A549 (cell line): Measurements from ENCODE around the gene KCNH4. TPM values are rescaled to one million over a fixed set of nuclear protein-coding genes. Genes with fewer than 3 reads are reported as not detected.

ENCODE experiments used
- ATAC-seq, 2 experiments: fragments of 200-7000 bp in 1 of 2; fragments of >200 bp in 1 of 2; cut with Nextera tagmentation in 1 of 2; cut with Tn5 transposase in 1 of 2; 3 replicates each; pipeline versions ENCODE4 v1.8.0 to v1.9.1; 2018 to 2020; ENCODE audit warnings: mild to moderate bottlenecking in 1 of 2, moderate library complexity in 1 of 2
- CTCF ChIA-PET: fragments of 300-600 bp; sonication (Branson Sonifier 250); formaldehyde crosslinking; extraction: SDS; loops from one replicate; lab custom pipeline; 2021; ENCODE audit warnings: antibody characterized with exemption, inconsistent platforms; lab: Yijun Ruan, JAX
- POLR2A ChIA-PET: fragments of 350-600 bp; formaldehyde crosslinking; extraction: SDS; loops from one replicate; lab custom pipeline; 2021; ENCODE audit warnings: antibody characterized with exemption, inconsistent platforms; lab: Yijun Ruan, JAX
- DNase-seq, 2 experiments: peaks; one replicate each; pipeline versions ENCODE4 v3.0.0 to v3.0.0-alpha.2; 2011 to 2016; ENCODE audit warnings: low read depth in 1 of 2, low spot score in 1 of 2
- FAIRE-seq: peaks from 2 replicates; lab custom pipeline; 2011; peaks lifted over from hg19 to GRCh38; lab: Jason Lieb, UNC
- H3K27ac ChIP-seq, 2 experiments: fragments of >200 bp; sonication (Bioruptor Twin); formaldehyde crosslinking; 3 replicates each; pipeline ENCODE4 v1.5.1; 2016 to 2017
- H3K4me1 ChIP-seq: fragments of >200 bp; sonication (Bioruptor Twin); formaldehyde crosslinking; 3 replicates; pipeline ENCODE4 v1.6.1; 2016
- H3K4me2 ChIP-seq: fragments of >200 bp; sonication (Bioruptor Twin); formaldehyde crosslinking; 3 replicates; pipeline ENCODE4 v1.6.1; 2016
- H3K4me3 ChIP-seq: fragments of >200 bp; sonication (Bioruptor Twin); formaldehyde crosslinking; 3 replicates; pipeline ENCODE4 v1.5.1; 2016
- H3K9me3 ChIP-seq: fragments of >200 bp; sonication (Bioruptor Twin); formaldehyde crosslinking; 3 replicates; pipeline ENCODE4 v1.6.1; 2016
- ATOH8 ChIP-seq: fragments of 250-450 bp; sonication (Bioruptor Pico); IDR thresholded peaks from 2 replicates; pipeline ENCODE4 v1.5.0; 2020; ENCODE audit warnings: low read depth, mild to moderate bottlenecking, moderate library complexity
- CHD2 ChIP-seq: fragments of 150-350 bp; IDR thresholded peaks from 2 replicates; pipeline ENCODE4 v1.6.1; 2014; ENCODE audit warnings: low read length; ENCODE audit not compliant: partially characterized antibody
- EHF ChIP-seq: fragments of 250-450 bp; sonication (Bioruptor Pico); IDR thresholded peaks from 2 replicates; pipeline ENCODE4 v1.5.0; 2020; ENCODE audit warnings: mild to moderate bottlenecking
- EHMT2 ChIP-seq: fragments of 200-600 bp; sonication (generic); IDR thresholded peaks from 2 replicates; pipeline ENCODE4 v1.6.1; 2016; ENCODE audit warnings: antibody characterized with exemption, low read depth, mild to moderate bottlenecking, moderate library complexity
- EP300 ChIP-seq, 2 experiments: fragments of >200 bp; sonication (Bioruptor Twin); formaldehyde crosslinking; IDR thresholded peaks; 2 replicates in 1 of 2; 3 replicates in 1 of 2; pipeline ENCODE4 v1.6.1; 2016 to 2017
- ESRRA ChIP-seq: fragments of 150-350 bp; IDR thresholded peaks from 2 replicates; pipeline ENCODE4 v1.6.1; 2014; ENCODE audit warnings: mild to moderate bottlenecking, low read length, borderline replicate concordance
- FOSB ChIP-seq: fragments of 250-450 bp; sonication (Bioruptor Pico); IDR thresholded peaks from 2 replicates; pipeline ENCODE4 v1.5.0; 2020; ENCODE audit warnings: mild to moderate bottlenecking, moderate library complexity
- FOXS1 ChIP-seq: fragments of 250-450 bp; sonication (Bioruptor Pico); IDR thresholded peaks from 2 replicates; pipeline ENCODE4 v1.5.0; 2020; ENCODE audit warnings: mild to moderate bottlenecking, moderate library complexity
- GATA3 ChIP-seq: IDR thresholded peaks from 2 replicates; pipeline ENCODE4 v1.6.1; 2012; ENCODE audit warnings: borderline replicate concordance
- HDAC2 ChIP-seq: fragments of 200-600 bp; sonication (generic); IDR thresholded peaks from 2 replicates; pipeline ENCODE4 v1.6.1; 2016
- HMGXB4 ChIP-seq: fragments of 250-450 bp; sonication (Bioruptor Pico); IDR thresholded peaks from 2 replicates; pipeline ENCODE4 v1.5.0; 2021; ENCODE audit warnings: mild to moderate bottlenecking, moderate library complexity, borderline replicate concordance
- HOXB13 ChIP-seq: fragments of 250-450 bp; sonication (Bioruptor Pico); IDR thresholded peaks from 2 replicates; pipeline ENCODE4 v1.5.0; 2020; ENCODE audit warnings: low read depth, mild to moderate bottlenecking, moderate library complexity
- HOXB5 ChIP-seq: fragments of 250-450 bp; sonication (Bioruptor Pico); IDR thresholded peaks from 2 replicates; pipeline ENCODE4 v1.5.0; 2020; ENCODE audit warnings: mild to moderate bottlenecking, moderate library complexity
- JUN ChIP-seq, 2 experiments: fragments of >200 bp; sonication (Bioruptor Twin); formaldehyde crosslinking; IDR thresholded peaks; 2 replicates in 1 of 2; 3 replicates in 1 of 2; pipeline ENCODE4 v1.6.1; 2016 to 2017
- KDM5A ChIP-seq: fragments of 200-600 bp; sonication (generic); IDR thresholded peaks from 2 replicates; pipeline ENCODE4 v1.6.1; 2016; ENCODE audit warnings: antibody characterized with exemption, mild to moderate bottlenecking
- MYC ChIP-seq: IDR thresholded peaks from 2 replicates; pipeline ENCODE4 v1.6.1; 2012; ENCODE audit warnings: mild to moderate bottlenecking, inconsistent platforms, low read length, improper control_type of control experiment, borderline replicate concordance
- NFE2L2 ChIP-seq: fragments of 150-350 bp; conservative IDR thresholded peaks from 2 replicates; pipeline ENCODE4 v1.6.1; 2014; ENCODE audit warnings: low read length
- NPAS2 ChIP-seq: fragments of 250-450 bp; sonication (Bioruptor Pico); IDR thresholded peaks from 2 replicates; pipeline ENCODE4 v1.8.0; 2022; ENCODE audit warnings: mild to moderate bottlenecking, moderate library complexity, borderline replicate concordance
- NR3C1 ChIP-seq: fragments of >200 bp; sonication (Bioruptor Twin); formaldehyde crosslinking; IDR thresholded peaks from 3 replicates; pipeline ENCODE4 v1.6.1; 2017
- PBX3 ChIP-seq: IDR thresholded peaks from 2 replicates; pipeline ENCODE4 v1.6.1; 2012
- PHF8 ChIP-seq: fragments of 200-600 bp; sonication (generic); IDR thresholded peaks from 2 replicates; pipeline ENCODE4 v1.6.1; 2016; ENCODE audit warnings: low read depth, mild to moderate bottlenecking, antibody characterized with exemption, moderate library complexity, borderline replicate concordance
- RARB ChIP-seq: fragments of 250-450 bp; sonication (Bioruptor Pico); IDR thresholded peaks from 2 replicates; pipeline ENCODE4 v1.8.0; 2021; ENCODE audit warnings: mild to moderate bottlenecking, moderate library complexity
- SMC3 ChIP-seq: fragments of >200 bp; sonication (Bioruptor Twin); formaldehyde crosslinking; IDR thresholded peaks from 3 replicates; pipeline ENCODE4 v1.6.1; 2018; ENCODE audit warnings: inconsistent platforms
- TFCP2L1 ChIP-seq: fragments of 250-450 bp; sonication (Bioruptor Pico); IDR thresholded peaks from 2 replicates; pipeline ENCODE4 v1.5.0; 2021; ENCODE audit warnings: mild to moderate bottlenecking
- ZC3H11A ChIP-seq: fragments of 450-650 bp; IDR thresholded peaks from 2 replicates; pipeline ENCODE4 v1.6.1; 2014; ENCODE audit warnings: antibody characterized with exemption, mild to moderate bottlenecking
- ZFP36 ChIP-seq: fragments of 450-650 bp; IDR thresholded peaks from 2 replicates; pipeline ENCODE4 v1.6.1; 2014; ENCODE audit warnings: borderline replicate concordance; ENCODE audit not compliant: partially characterized antibody
- ZSCAN20 ChIP-seq: fragments of 250-450 bp; sonication (Bioruptor Pico); IDR thresholded peaks from 2 replicates; pipeline ENCODE4 v1.8.0; 2022; ENCODE audit warnings: mild to moderate bottlenecking, moderate library complexity
- WGBS: methylation state at CpG from one replicate; pipeline ENCODE4 v1.1.6; 2017; ENCODE audit errors: missing lambda C conversion rate; 5-methylcytosine and 5-hydroxymethylcytosine counted together
- polyA minus RNA-seq: library from RNA; depleted of rRNA, polyadenylated mRNA; stranded (reverse); fragments of >200 nt; gene quantifications from 2 replicates; pipeline ENCODE4 v1.2.3, GENCODE V29; 2011; rRNA and poly(A)+ RNA removed
- polyA plus RNA-seq, 4 experiments: library from polyadenylated mRNA; depleted of rRNA in 3 of 4; stranded (reverse); fragments of >200 nt; fragmentation: RNase III in 1 of 4; extraction: RNeasy Plus Mini Kit Qiagen cat#74134 plus additional on column Dnase treatment in 1 of 4; gene quantifications; 2 replicates in 3 of 4; 3 replicates in 1 of 4; pipeline ENCODE4 v1.2.3, GENCODE V29; 2011 to 2017
- TF ChIP-seq, protein P1 (sequence below): IDR thresholded peaks from 2 replicates; pipeline ENCODE4 v1.6.1; 2012
- TF ChIP-seq, protein P2 (sequence below): fragments of >200 bp; sonication (Bioruptor Twin); formaldehyde crosslinking; IDR thresholded peaks from 3 replicates; pipeline ENCODE4 v1.5.1; 2016
- TF ChIP-seq, protein P3 (sequence below): IDR thresholded peaks from 2 replicates; pipeline ENCODE4 v1.6.1; 2012; ENCODE audit warnings: low read depth, borderline replicate concordance
- TF ChIP-seq, protein P4 (sequence below): fragments of >200 bp; sonication (Bioruptor Twin); formaldehyde crosslinking; IDR thresholded peaks from 3 replicates; pipeline ENCODE4 v1.6.1; 2016

Gene KCNH4
- 0.24 and 0.25 TPM in 2 replicates for polyA plus RNA-seq (2011; rRNA removed)
- polyA plus RNA-seq (2012; cell fraction: cytosol; rRNA removed): 0.65 and 0.91 TPM in 2 replicates
- 2.0 TPM in 2 replicates for polyA plus RNA-seq (2012; cell fraction: nucleus; rRNA removed)
- 0.37 to 0.40 TPM (median 0.39 TPM) in 3 replicates for polyA plus RNA-seq (2017; fragmentation: RNase III; extraction: RNeasy Plus Mini Kit Qiagen cat#74134 plus additional on column Dnase treatment)
- polyA minus RNA-seq: 0.68 and 0.74 TPM in 2 replicates

GRCh38 chr17:42180922-42181850, at the start of gene KCNH4:
Gene KCNH4 (minus strand): TSS chr17:42181142. CDS start chr17:42180945, 197 bp downstream.
- 15% methylated on average over 40 of the region's 60 CpGs for WGBS
- Histone ChIP-seq H3K9me3 (no peaks in the 10 kb centered on the region), H3K27ac (peak within 1 kb of the TSS; percentile 53 to 78), H3K4me3 (peak within 1 kb of the TSS; percentile 54), H3K4me2 (peak within 1 kb of the TSS; percentile 97), H3K4me1 (peaks cover 38% of the 10 kb centered on the region)
- DNase-seq: peak; percentile 92 to 93
- ChIA-PET POLR2A (interaction anchor here (0.6 to 1.2 kb wide), 2 partner anchors 492 to 1556 kb away, joined by 3 read pairs; no protein-coding TSS in a partner anchor), CTCF (interaction anchor here (0.5 to 6.1 kb wide), 44 partner anchors 9 to 349 kb away, joined by 3 to 76 read pairs (median 4); partner anchors contain the start of genes GHDC, HSPB9, KAT2A and NKIRAS2)
- no peak for FAIRE-seq
- peak; percentile 28 to 66 for ATAC-seq
- TF ChIP-seq, protein P1, sequence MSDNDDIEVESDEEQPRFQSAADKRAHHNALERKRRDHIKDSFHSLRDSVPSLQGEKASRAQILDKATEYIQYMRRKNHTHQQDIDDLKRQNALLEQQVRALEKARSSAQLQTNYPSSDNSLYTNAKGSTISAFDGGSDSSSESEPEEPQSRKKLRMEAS: peak; percentile 99
- TF ChIP-seq NR3C1 (no peak), NPAS2 (CRISPR knock-in tag) (no peak; the same call in 1 of the 2 replicates), HOXB5 (peak; percentile 36; the same call in 1 of the 2 replicates), JUN (IDR thresholded peaks at IDR 0.05) (no peak), KDM5A (no peak), CHD2 (peak; percentile 39), EP300 (IDR thresholded peaks at IDR 0.05) (no peak), FOXS1 (CRISPR knock-in tag) (no peak), ZC3H11A (no peak), ESRRA (no peak), HDAC2 (no peak; the same call in 1 of the 2 replicates), EHMT2 (peak; percentile 87), RARB (CRISPR knock-in tag) (no peak), ZFP36 (no peak), PBX3 (no peak), TFCP2L1 (peak; percentile 68; the same call in 1 of the 2 replicates), SMC3 (peak; percentile 59), GATA3 (no peak), HMGXB4 (CRISPR knock-in tag) (no peak), MYC (peak; percentile 84; the same call in 1 of the 2 replicates), PHF8 (0 out of 2 replicates have a peak, but pooled peaks have one; percentile 35), HOXB13 (CRISPR knock-in tag) (peak; percentile 78), NFE2L2 (no peak), ZSCAN20 (CRISPR knock-in tag) (peak; percentile 67; the same call in 1 of the 2 replicates), ATOH8 (CRISPR knock-in tag) (peak; percentile 77), FOSB (CRISPR knock-in tag) (no peak), EHF (CRISPR knock-in tag) (0 out of 2 replicates have a peak, but pooled peaks have one; percentile 16)
- TF ChIP-seq, protein P2, sequence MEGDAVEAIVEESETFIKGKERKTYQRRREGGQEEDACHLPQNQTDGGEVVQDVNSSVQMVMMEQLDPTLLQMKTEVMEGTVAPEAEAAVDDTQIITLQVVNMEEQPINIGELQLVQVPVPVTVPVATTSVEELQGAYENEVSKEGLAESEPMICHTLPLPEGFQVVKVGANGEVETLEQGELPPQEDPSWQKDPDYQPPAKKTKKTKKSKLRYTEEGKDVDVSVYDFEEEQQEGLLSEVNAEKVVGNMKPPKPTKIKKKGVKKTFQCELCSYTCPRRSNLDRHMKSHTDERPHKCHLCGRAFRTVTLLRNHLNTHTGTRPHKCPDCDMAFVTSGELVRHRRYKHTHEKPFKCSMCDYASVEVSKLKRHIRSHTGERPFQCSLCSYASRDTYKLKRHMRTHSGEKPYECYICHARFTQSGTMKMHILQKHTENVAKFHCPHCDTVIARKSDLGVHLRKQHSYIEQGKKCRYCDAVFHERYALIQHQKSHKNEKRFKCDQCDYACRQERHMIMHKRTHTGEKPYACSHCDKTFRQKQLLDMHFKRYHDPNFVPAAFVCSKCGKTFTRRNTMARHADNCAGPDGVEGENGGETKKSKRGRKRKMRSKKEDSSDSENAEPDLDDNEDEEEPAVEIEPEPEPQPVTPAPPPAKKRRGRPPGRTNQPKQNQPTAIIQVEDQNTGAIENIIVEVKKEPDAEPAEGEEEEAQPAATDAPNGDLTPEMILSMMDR: peak; percentile 72
- TF ChIP-seq, protein P3, sequence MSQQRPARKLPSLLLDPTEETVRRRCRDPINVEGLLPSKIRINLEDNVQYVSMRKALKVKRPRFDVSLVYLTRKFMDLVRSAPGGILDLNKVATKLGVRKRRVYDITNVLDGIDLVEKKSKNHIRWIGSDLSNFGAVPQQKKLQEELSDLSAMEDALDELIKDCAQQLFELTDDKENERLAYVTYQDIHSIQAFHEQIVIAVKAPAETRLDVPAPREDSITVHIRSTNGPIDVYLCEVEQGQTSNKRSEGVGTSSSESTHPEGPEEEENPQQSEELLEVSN: peak; percentile 100
- TF ChIP-seq, protein P4, sequence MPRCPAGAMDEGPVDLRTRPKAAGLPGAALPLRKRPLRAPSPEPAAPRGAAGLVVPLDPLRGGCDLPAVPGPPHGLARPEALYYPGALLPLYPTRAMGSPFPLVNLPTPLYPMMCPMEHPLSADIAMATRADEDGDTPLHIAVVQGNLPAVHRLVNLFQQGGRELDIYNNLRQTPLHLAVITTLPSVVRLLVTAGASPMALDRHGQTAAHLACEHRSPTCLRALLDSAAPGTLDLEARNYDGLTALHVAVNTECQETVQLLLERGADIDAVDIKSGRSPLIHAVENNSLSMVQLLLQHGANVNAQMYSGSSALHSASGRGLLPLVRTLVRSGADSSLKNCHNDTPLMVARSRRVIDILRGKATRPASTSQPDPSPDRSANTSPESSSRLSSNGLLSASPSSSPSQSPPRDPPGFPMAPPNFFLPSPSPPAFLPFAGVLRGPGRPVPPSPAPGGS: no peak
